Activated T-helper 1 cell treated with anti-CD3 and anti-CD28 coated beads, Interleukin-12 subunit alpha, Interleukin-12 subunit beta, Interleukin-2, Interleukin-4 antibody, amounts not matched to agents 30 ng/mL and 10 ng/mL and 1 ng/mL, durations not matched to agents 14 hours and 24 hours and 36 hours (primary cell): Measurements from ENCODE around the gene LRMDA. TPM values are rescaled to one million over a fixed set of nuclear protein-coding genes. Genes with fewer than 3 reads are reported as not detected.

Source experiments
- DNase-seq: peaks from one replicate; pipeline ENCODE4 v3.0.0; 2021; ENCODE audit warnings: low spot score
- H3K27ac Mint-ChIP-seq: one replicate; pipeline ENCODE4 v1.8.0; 2021; ENCODE audit warnings: mild to moderate bottlenecking, mixed read lengths
- H3K27me3 Mint-ChIP-seq: one replicate; pipeline ENCODE4 v1.8.0; 2022; ENCODE audit warnings: mild to moderate bottlenecking, moderate library complexity, mixed read lengths; ENCODE audit not compliant: insufficient read depth
- H3K36me3 Mint-ChIP-seq: one replicate; pipeline ENCODE4 v1.8.0; 2021; ENCODE audit warnings: low read depth, mixed read lengths
- H3K4me1 Mint-ChIP-seq: one replicate; pipeline ENCODE4 v1.8.0; 2021; ENCODE audit warnings: low read depth, mixed read lengths
- H3K4me3 Mint-ChIP-seq: one replicate; pipeline ENCODE4 v1.8.0; 2021; ENCODE audit warnings: mild to moderate bottlenecking, moderate library complexity, mixed read lengths
- H3K9me3 Mint-ChIP-seq: one replicate; pipeline ENCODE4 v1.8.0; 2021; ENCODE audit warnings: mixed read lengths
- intact Hi-C: fragments of 100-400 bp; cut with micrococcal nuclease; formaldehyde crosslinking; loops from one replicate; pipeline ENCODE4 v1.15.1; 2024
- total RNA-seq: library from RNA; stranded (reverse); gene quantifications from 2 replicates; pipeline ENCODE4 v1.2.3, GENCODE V29; 2022

Gene LRMDA
- total RNA-seq, 1 donor from 2014 or later: not detected

DNA sequence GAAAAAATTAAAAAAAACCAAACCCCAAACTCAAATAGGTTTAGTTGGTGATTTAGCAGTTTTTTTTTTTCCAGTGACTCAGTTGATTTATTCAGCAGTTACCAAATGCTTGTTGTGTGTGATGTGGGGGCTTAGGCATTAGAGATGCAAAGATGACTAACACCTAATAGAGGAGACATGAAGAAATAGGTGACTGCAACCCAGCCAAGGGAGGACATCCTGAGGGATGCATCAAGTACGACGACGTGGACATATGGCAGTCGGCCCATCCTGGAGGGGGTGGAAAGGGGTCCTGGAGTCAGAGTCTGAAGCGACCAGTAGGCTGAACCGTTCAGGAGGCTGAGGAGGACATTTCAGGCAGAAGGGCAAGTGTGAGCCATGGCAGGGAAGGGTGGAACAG is 35.5 kb downstream of the LRMDA start:
- H3K27me3 Mint-ChIP-seq: peaks cover 2% of the 10 kb centered on the region
- H3K36me3 Mint-ChIP-seq: no peaks in the 10 kb centered on the region
- intact Hi-C loops: no loop called here
- no peak overlapping the region for H3K4me3 Mint-ChIP-seq
- no peak overlapping the region for H3K27ac Mint-ChIP-seq
- no peaks in the 10 kb centered on the region for H3K4me1 Mint-ChIP-seq
- no peak for DNase-seq
- H3K9me3 Mint-ChIP-seq: no peaks in the 10 kb centered on the region

DNA sequence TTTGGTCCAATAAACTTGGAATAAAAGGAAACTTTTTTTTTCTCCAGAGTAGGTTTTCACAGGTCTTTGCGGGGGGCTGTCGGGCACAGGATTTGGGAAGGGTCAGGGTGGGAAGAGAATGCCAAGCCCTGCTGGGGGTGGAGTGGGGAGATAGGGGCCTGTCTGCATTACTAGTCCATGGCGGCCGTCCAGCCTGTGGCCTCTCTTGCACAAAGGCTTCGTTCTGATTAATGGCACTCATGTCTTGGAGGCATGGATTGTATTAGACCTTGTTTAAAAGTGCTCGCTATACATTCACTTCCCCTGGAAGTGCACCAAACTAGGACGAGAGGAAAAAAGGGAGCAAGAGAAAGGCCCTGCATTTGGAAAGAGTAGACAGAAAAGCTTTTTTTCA is 37.2 kb downstream of the LRMDA start:
- intact Hi-C loops: no loop called here
- no peaks in the 10 kb centered on the region for H3K4me1 Mint-ChIP-seq
- DNase-seq: no peak
- peaks cover 2% of the 10 kb centered on the region for H3K27me3 Mint-ChIP-seq
- H3K27ac Mint-ChIP-seq: no peak overlapping the region
- no peaks in the 10 kb centered on the region for H3K9me3 Mint-ChIP-seq
- no peak overlapping the region for H3K4me3 Mint-ChIP-seq
- no peaks in the 10 kb centered on the region for H3K36me3 Mint-ChIP-seq

DNA sequence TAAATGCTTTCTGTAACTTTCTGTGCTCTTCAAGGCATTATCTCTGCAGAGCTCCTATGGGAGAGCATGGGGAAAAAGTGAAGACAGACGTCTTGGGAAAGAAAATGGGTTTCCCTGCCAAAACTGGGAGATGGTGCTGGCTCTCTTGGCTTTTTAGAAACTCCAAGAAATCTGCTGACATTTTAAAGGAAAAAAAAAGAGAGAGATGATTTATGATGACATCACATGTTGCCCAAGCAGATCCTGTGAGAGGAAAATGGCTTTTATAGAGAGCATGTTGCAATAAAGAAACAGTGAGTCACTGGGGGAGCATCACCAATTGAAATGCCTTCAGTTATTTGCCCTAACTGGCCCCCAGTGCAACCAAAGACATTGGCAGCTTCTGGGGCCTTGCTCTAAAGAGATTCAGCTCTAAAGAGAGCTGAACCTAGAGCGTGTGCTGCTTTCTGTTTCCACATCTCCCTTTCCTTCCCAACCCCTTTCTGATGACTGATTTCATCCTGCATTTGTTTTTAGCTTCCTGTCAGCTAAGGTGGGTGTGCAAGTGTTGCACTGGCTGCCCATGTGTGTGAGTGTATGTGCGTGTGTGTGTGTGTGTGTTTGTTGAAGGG is 37.7 kb downstream of the LRMDA start:
- no peak overlapping the region for H3K4me3 Mint-ChIP-seq
- no peaks in the 10 kb centered on the region for H3K9me3 Mint-ChIP-seq
- intact Hi-C loops: no loop called here
- H3K27ac Mint-ChIP-seq: no peak overlapping the region
- no peak for DNase-seq
- no peaks in the 10 kb centered on the region for H3K36me3 Mint-ChIP-seq
- H3K27me3 Mint-ChIP-seq: peaks cover 2% of the 10 kb centered on the region
- H3K4me1 Mint-ChIP-seq: no peaks in the 10 kb centered on the region

DNA sequence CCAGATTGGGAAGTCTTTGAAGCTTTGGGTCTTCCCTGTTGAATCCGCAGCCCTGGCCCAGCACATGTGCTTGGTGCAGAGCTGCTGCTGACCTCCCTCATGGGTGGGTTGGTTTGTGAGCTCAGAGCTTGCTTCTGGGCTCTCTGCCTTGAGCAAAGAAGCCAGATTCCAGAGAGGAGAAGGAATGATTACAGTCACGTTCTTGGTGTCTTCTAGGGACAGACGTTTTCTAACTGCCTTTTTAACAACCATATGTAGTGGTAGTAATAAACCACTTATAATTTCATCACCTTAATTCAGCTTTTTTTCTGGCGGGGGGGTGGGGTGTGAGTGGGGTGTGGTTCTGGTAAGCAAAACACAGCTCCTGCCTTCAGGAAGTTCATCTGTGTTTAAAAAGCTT is 39.5 kb downstream of the LRMDA start:
- H3K27me3 Mint-ChIP-seq: peaks cover 2% of the 10 kb centered on the region
- H3K4me1 Mint-ChIP-seq: no peaks in the 10 kb centered on the region
- no peaks in the 10 kb centered on the region for H3K9me3 Mint-ChIP-seq
- no peak overlapping the region for H3K4me3 Mint-ChIP-seq
- no peak overlapping the region for H3K27ac Mint-ChIP-seq
- no peak for DNase-seq
- H3K36me3 Mint-ChIP-seq: no peaks in the 10 kb centered on the region
- intact Hi-C loops: no loop called here

DNA sequence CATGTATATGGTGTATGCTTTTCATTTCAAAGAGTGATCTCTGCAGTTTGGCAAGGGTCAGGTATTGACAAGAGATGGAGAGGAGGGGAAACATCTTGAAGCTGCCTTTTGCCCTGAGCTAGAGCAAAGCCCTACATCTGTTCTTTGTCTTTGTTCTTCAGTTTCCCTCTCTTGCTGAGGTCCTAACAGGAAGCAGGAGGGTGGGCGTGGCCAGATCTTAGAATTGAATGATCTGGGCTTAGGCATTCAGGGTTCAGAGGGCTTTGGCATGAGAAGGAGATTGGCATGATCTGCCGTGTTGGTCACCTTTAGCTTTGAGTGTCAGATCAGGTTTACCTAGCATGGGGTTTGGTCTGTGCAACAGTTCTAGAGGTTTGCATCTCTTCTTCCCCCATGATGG is 41.3 kb downstream of the LRMDA start:
- no peak overlapping the region for H3K4me3 Mint-ChIP-seq
- H3K27ac Mint-ChIP-seq: no peak overlapping the region
- no peaks in the 10 kb centered on the region for H3K4me1 Mint-ChIP-seq
- intact Hi-C loops: no loop called here
- DNase-seq: no peak
- no peaks in the 10 kb centered on the region for H3K36me3 Mint-ChIP-seq
- H3K9me3 Mint-ChIP-seq: no peaks in the 10 kb centered on the region
- H3K27me3 Mint-ChIP-seq: no peaks in the 10 kb centered on the region

DNA sequence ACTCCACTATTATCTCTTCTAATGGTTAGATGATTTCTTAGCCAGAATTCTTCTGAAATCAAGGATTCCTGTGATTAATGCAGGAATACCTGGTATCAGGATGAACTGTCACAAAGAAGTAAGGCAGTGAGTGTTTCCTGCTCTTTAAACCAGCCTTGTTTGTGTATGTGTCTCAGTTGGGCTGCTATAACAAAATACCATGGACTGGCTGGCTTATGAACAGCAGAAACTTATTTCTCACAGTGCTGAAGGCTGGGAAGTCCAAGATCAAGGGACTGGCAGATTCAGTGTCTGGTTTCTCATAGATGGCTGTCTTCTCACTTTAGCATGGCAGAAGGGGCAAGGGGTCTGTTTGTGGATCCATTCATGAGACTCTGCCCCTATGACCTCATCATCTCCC is 42.7 kb downstream of the LRMDA start:
- Mint-ChIP-seq H3K36me3 (no peaks in the 10 kb centered on the region), H3K27me3 (no peaks in the 10 kb centered on the region), H3K4me3 (no peak overlapping the region), H3K27ac (no peak overlapping the region), H3K4me1 (no peaks in the 10 kb centered on the region), H3K9me3 (no peaks in the 10 kb centered on the region)
- intact Hi-C loops: no loop called here
- DNase-seq: no peak

DNA sequence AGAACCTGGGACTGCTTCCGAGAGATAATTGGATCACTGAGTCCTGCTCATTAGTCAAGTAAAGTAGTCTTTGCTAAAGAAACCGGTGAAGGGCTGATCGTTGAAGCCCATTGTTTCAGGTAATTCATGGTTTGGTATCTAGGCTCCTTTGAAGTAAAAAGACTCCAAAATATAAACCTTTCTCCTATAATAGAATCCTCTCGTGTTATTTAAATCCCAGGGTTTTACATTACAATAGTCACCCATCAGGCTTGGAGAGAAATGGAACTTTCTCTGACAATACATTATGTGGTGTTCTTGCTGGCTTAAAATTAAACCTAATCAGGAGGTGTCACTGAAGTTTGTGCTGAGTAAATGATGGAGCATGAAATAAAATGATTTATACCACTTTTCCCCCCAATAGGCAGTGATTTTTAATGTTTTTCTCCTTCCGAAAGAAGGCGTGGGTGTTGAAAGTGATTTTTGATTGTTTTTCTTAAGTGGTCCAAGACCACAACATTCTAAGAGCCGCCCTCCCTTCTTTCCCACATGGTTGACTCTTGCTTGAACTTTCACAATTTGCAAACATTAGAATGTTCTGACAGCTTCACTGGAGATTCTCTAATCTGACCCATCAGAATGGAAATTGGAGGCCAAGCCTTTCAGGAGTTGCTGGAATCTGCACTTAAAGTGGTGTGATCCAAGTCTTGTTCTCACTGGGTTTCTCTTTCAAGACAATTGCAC is 44.2 kb downstream of the LRMDA start:
- Mint-ChIP-seq H3K27ac (no peak overlapping the region), H3K4me1 (no peaks in the 10 kb centered on the region), H3K36me3 (no peaks in the 10 kb centered on the region), H3K27me3 (no peaks in the 10 kb centered on the region), H3K9me3 (no peaks in the 10 kb centered on the region), H3K4me3 (no peak overlapping the region)
- intact Hi-C loops: no loop called here
- no peak for DNase-seq

DNA sequence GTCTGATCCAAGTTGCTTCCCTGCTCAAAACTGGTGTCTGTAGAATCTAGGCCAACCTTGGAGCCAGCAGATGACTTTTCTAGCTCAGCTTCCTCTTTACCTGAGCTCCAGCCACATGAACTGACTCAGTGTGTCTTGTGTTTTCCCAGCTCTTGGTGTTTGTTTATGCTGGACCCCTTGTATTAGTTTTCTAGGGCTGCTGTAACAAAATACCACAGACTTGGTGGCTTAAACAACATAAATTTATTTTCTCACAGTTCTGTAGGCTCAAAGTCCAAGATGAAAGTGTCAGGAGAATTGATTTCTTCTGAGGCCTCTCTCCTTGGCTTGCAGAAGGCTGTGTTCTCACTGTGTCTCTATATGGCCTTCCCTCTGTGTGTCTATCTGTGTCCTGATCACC is 45.1 kb downstream of the LRMDA start:
- intact Hi-C loops: no loop called here
- H3K4me3 Mint-ChIP-seq: no peak overlapping the region
- no peak for DNase-seq
- no peaks in the 10 kb centered on the region for H3K27me3 Mint-ChIP-seq
- no peaks in the 10 kb centered on the region for H3K36me3 Mint-ChIP-seq
- H3K4me1 Mint-ChIP-seq: no peaks in the 10 kb centered on the region
- no peaks in the 10 kb centered on the region for H3K9me3 Mint-ChIP-seq
- H3K27ac Mint-ChIP-seq: no peak overlapping the region

DNA sequence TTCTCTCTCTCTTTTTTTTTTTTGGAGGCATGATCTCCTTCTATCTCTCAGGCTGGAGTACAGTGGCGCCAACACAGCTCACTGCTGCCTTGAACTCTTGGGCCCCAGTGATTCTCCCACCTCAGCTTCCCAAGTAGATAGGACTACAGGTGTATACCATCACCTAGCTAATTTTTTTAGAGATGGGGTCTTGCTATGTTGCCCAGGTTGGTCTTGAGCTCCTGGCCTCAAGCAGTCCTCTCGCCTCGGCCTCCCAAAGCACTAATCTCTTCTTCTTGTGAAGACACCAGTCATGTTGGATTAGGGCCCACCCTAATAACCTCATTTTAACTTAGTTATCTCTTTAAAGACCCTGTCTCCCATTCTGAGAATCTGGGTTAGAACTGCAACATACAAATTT is 45.6 kb downstream of the LRMDA start:
- Mint-ChIP-seq H3K4me1 (no peaks in the 10 kb centered on the region), H3K36me3 (no peaks in the 10 kb centered on the region), H3K27ac (no peak overlapping the region), H3K4me3 (no peak overlapping the region), H3K9me3 (no peaks in the 10 kb centered on the region), H3K27me3 (no peaks in the 10 kb centered on the region)
- intact Hi-C loops: no loop called here
- no peak for DNase-seq

DNA sequence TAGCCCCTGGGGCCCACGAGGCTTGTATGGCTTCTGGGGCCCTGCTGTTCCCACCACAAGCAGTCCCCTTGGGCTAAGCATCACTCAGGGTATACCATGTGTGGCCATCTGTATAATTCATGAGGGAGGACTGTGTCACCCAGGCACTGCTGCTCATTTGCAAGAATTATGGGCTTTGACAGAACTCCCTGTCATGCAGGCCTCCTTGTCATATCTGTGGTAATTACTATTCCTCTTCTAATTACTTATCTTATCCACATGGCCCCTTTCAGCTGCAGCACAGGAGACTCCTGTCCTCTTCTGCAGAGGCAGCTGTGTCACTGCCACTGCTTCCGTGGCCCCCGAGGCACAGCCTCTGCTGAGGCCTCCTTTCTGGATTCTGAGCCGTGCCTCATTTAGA is 46.3 kb downstream of the LRMDA start:
- Mint-ChIP-seq H3K9me3 (no peaks in the 10 kb centered on the region), H3K36me3 (no peaks in the 10 kb centered on the region), H3K27me3 (no peaks in the 10 kb centered on the region), H3K4me3 (no peak overlapping the region), H3K27ac (no peak overlapping the region), H3K4me1 (no peaks in the 10 kb centered on the region)
- intact Hi-C loops: no loop called here
- no peak for DNase-seq

DNA sequence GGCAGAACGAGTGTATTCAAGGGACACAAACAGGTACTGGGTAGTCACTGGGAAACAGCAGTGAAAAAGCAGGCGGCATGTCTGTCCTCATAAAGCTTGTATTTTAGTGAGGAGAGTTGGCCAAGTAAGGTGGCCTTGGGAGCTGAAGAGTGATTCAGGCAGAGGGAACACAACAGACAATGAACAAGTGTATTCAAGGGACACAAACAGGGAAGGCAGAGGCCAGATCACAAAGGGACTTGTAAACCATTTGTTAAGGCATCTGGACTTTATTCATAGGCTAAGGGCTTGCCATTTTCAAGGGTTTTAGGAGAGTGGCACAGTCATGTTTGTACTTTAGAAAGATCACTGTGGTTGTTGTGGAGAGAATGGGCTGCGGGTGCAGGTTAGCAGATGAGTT is 49.0 kb downstream of the LRMDA start:
- intact Hi-C loops: no loop called here
- Mint-ChIP-seq H3K9me3 (no peaks in the 10 kb centered on the region), H3K27ac (no peak overlapping the region), H3K4me3 (no peak overlapping the region), H3K36me3 (no peaks in the 10 kb centered on the region), H3K4me1 (no peaks in the 10 kb centered on the region), H3K27me3 (no peaks in the 10 kb centered on the region)
- no peak for DNase-seq

DNA sequence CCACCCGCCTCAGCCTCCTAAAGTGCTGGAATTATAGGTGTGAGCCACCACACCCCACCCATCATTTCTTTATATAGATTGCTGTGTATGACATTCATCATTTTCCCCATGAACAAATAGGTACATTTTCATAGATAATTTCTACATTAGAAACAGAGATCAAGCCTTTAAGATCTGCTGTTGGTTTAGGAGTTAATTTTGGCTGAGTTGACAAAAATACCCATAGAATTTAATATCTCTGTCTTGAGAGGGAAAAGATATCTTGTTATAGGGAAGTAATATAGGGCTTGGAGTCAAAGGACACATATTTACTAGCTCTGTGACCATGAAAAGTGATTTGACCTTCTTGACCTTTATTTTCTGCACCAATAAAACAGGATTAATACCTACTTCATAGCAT is 51.8 kb downstream of the LRMDA start:
- Mint-ChIP-seq H3K9me3 (no peaks in the 10 kb centered on the region), H3K27me3 (no peaks in the 10 kb centered on the region), H3K4me3 (no peak overlapping the region), H3K4me1 (no peaks in the 10 kb centered on the region), H3K36me3 (no peaks in the 10 kb centered on the region), H3K27ac (no peak overlapping the region)
- DNase-seq: no peak
- intact Hi-C loops: no loop called here

DNA sequence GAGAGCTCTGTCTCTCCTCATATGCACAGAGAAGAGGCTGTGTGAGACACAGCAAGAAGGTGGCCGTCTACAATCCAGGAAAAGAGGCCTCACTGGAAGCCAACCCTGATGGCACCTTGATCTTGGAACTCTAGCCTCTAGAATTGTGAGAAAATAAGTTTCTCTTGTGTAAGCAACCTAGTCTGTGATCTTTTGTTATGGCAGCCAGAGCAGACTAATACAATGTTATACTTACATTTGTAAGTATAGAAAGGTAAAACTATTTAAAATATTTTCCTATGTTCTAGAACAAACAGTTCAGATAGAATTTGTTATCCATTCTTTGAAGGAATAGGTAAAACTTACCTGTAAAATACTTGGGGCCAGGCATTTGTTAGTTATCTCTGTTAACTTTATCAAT is 53.3 kb downstream of the LRMDA start:
- DNase-seq: no peak
- H3K27me3 Mint-ChIP-seq: no peaks in the 10 kb centered on the region
- H3K27ac Mint-ChIP-seq: no peak overlapping the region
- no peaks in the 10 kb centered on the region for H3K9me3 Mint-ChIP-seq
- H3K4me1 Mint-ChIP-seq: no peaks in the 10 kb centered on the region
- intact Hi-C loops: no loop called here
- H3K36me3 Mint-ChIP-seq: no peaks in the 10 kb centered on the region
- H3K4me3 Mint-ChIP-seq: no peak overlapping the region

DNA sequence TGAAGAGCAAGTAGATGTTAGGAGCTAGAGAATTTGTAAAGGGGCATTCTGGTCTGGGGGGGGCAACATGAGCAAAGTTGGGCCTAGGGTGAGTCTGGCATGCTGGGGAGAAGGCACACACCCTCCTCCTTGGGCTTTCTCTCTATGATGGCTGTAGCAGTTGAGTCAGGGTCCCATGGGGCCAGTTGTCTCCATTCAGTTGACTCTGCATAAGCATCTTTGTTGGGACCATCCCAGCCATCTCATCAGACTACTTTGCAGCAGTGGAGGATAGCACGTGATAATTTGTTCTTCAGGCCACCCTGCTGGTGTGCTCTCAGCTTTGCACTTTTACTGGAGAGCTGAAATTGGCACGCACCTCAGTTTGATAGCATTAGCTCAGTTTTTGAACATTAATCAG is 55.2 kb downstream of the LRMDA start:
- Mint-ChIP-seq H3K27ac (no peak overlapping the region), H3K27me3 (no peaks in the 10 kb centered on the region), H3K4me1 (no peaks in the 10 kb centered on the region), H3K4me3 (no peak overlapping the region), H3K36me3 (no peaks in the 10 kb centered on the region), H3K9me3 (no peaks in the 10 kb centered on the region)
- intact Hi-C loops: no loop called here
- no peak for DNase-seq
